ENCODE results near the gene ITPK1.

DNA sequence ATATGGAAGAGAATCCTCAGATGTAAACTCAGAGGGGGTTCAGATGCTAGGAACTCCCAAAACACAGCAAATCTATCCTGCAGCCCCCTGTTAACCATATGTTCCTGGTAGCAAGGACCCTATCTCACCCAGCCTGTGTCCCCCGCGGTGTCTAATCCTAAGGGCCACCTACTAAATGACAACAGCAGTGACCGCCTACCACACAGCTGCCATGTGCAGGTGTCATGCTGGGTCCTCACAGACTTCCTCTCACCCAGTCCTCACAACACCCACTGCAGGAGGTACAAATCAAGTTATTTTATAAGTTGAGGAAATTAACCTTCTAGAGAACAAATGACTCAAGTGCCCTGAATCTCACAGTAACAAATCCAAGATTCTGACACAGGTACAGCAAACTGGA lies 73.9 kb downstream of the ITPK1 start:
- TF ChIP-seq, protein P1, sequence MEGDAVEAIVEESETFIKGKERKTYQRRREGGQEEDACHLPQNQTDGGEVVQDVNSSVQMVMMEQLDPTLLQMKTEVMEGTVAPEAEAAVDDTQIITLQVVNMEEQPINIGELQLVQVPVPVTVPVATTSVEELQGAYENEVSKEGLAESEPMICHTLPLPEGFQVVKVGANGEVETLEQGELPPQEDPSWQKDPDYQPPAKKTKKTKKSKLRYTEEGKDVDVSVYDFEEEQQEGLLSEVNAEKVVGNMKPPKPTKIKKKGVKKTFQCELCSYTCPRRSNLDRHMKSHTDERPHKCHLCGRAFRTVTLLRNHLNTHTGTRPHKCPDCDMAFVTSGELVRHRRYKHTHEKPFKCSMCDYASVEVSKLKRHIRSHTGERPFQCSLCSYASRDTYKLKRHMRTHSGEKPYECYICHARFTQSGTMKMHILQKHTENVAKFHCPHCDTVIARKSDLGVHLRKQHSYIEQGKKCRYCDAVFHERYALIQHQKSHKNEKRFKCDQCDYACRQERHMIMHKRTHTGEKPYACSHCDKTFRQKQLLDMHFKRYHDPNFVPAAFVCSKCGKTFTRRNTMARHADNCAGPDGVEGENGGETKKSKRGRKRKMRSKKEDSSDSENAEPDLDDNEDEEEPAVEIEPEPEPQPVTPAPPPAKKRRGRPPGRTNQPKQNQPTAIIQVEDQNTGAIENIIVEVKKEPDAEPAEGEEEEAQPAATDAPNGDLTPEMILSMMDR (IDR thresholded peaks at IDR 0.05): no peak
- TF ChIP-seq POLR2AphosphoS5 (IDR thresholded peaks at IDR 0.05): no peak
- TF ChIP-seq POLR2A (IDR thresholded peaks at IDR 0.05): no peak

Measured in prostate gland (tissue), 2 donors.